Mucosa of gallbladder (tissue), 1 donor: ENCODE measurements around the gene LMO7. TPM values are rescaled to one million over a fixed set of nuclear protein-coding genes. Genes with fewer than 3 reads are reported as not detected.
A peak's percentile ranks its signal among the peaks of the same experiment; 100 is the strongest.
"Not testable (repeated sequence)": the region's sequence is repeated elsewhere in the genome, so short reads cannot be mapped to it uniquely, and the experiment has no call there.

Source experiments
- DNase-seq: peaks from one replicate; pipeline ENCODE4 v3.0.0-alpha.2; 2020; ENCODE audit warnings: low spot score
- total RNA-seq: library from RNA; stranded (reverse); gene quantifications from one replicate; pipeline ENCODE4 v1.2.1, GENCODE V29; 2021
- donor health status: DM: no; HTN: no; CAD: no.

LMO7 gene
- total RNA-seq, 1 donor from 2014 or later, result 124 TPM

GRCh38 chr13:75647126-75647784, 11.1 kb downstream of the LMO7 start:
- DNase-seq, result no peak

- DNase-seq, result no peak
Measured at GRCh38 chr13:75648446-75648845, 12.3 kb downstream of the LMO7 start.

- DNase-seq, result no peak
Measured at GRCh38 chr13:75651013-75651412, 14.9 kb downstream of the LMO7 start.

- DNase-seq, result no peak
Measured at GRCh38 chr13:75652726-75653125, 16.6 kb downstream of the LMO7 start.

GRCh38 chr13:75656425-75656989, 20.4 kb downstream of the LMO7 start:
- DNase-seq, result no peak

DNA sequence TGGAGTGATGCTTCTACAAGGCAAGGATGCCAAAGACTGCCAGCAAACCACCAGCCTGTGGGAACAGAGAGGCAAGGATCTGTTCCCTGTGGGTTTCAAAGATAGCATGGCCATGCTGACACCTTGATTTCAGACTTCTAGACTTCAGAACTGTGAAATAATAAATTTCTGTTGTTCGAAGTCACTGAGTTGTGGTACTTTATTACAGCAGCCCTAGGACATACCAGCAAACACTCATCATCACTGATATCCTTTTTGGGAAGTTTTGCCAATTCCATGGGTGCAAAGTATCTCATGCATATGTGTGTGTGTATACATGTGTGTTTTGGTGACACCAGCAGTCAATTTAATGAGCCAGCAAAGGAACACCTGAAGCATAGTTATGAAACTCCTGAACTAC, 21.0 kb downstream of the LMO7 start:
- no peak for DNase-seq

GRCh38 chr13:75660694-75661093, 24.6 kb downstream of the LMO7 start:
- DNase-seq, result no peak

GRCh38 chr13:75661443-75661842, 25.3 kb downstream of the LMO7 start:
- no peak for DNase-seq

- DNase-seq, result no peak
Measured at GRCh38 chr13:75666646-75667351, 30.7 kb downstream of the LMO7 start.

DNA sequence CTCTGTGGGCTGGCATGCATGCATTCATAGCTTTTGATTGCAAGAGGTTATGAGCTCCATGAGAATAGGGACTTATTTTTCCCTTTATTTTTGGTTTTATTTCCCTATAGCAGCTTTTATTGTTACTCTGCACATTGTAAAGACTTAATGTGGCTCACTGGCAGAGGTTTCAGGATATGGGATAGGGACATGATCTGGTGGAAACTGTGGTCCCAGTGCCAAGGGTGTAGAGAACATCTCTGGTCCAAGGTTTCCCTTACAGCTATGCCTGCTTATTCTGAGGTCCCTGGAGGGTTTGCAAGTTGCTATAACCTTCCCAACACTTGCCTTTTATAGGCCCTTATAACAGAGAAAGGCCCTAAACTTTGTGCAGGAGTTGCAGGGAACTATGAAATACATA, 33.6 kb downstream of the LMO7 start:
- DNase-seq, result no peak

DNA sequence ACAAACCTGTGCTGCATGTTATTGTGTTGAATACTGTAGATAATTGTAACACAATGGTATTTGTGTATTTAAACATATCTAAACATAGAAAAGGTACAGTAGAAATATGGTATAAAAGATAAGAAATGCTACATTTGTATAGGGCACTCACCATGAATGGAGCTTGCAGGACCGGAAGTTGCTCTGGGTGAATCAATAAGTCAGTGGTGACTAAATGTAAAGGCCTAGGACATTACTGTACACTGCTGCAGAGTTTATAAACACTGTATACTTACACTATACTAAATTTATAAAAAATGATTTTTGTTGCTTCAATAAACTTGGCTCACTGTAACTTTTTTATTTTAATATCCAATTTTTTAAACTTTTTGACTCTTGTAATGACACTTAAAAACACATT, 34.4 kb downstream of the LMO7 start:
- no peak for DNase-seq

DNA sequence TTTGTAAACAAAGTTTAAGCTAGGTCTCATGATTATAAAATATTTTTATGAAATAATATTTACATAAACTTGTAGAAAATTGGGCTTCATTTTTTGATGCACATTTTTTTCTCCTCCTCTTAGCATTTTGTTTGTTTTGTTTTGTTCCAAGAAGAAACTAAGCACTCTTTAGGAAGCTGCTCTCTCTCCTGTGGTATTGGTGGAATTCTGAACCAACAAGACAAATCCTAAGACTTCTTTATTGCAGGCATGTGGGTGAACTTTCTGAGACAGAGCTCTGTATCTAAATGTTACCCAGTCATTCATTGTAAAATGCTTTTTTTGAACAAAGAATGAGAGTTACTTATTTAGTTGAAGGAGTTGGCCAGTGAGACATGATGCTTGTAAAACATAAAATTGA, 39.3 kb downstream of the LMO7 start:
- no peak for DNase-seq

DNA sequence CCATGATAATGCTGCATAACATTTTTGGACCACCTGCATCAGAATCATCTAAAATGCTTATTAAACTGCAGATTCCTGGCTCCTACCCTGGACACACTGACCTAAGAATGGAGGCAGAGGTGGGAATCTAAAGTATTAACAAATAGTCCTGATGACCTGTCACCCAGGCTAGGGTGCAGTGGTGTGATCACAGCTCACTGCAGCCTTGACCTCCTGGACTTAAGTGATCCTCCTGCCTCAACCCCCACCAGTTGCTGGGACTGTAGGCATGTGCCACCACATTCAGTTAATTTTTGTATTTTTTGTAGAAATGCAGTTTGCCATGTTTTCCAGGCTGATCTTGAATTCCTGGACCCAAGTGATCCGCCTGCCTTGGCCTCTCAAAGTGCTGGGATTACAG, 43.3 kb downstream of the LMO7 start:
- no peak for DNase-seq

DNA sequence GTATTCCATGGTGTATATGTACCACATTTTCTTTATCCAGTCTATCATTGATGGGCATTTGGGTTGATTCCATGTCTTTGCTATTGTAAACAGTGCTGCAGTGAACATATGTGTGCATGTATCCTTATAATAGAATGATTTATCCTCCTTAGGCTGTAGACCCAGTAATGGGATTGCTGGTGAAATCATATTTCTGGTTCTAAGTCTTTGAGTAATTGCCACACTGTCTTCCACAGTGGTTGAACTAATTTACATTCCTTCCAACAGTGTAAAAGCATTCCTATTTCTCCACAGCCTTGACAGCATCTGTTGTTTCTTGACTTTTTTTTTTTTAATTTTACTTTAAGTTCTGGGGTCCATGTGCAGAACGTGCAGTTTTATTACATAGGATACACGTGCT, 44.1 kb downstream of the LMO7 start:
- DNase-seq, result not testable (repeated sequence)

GRCh38 chr13:75682326-75682725, 46.2 kb downstream of the LMO7 start:
- no peak for DNase-seq

- no peak for DNase-seq
Measured at GRCh38 chr13:75685239-75685697, 49.1 kb downstream of the LMO7 start.

GRCh38 chr13:75687150-75687763, 51.1 kb downstream of the LMO7 start:
- DNase-seq, result no peak

- DNase-seq, result no peak
Measured at GRCh38 chr13:75689686-75690085, 53.6 kb downstream of the LMO7 start.

- DNase-seq, result no peak
Measured at GRCh38 chr13:75690607-75691006, 54.5 kb downstream of the LMO7 start.

GRCh38 chr13:75691183-75691582, 55.1 kb downstream of the LMO7 start:
- DNase-seq, result no peak

DNA sequence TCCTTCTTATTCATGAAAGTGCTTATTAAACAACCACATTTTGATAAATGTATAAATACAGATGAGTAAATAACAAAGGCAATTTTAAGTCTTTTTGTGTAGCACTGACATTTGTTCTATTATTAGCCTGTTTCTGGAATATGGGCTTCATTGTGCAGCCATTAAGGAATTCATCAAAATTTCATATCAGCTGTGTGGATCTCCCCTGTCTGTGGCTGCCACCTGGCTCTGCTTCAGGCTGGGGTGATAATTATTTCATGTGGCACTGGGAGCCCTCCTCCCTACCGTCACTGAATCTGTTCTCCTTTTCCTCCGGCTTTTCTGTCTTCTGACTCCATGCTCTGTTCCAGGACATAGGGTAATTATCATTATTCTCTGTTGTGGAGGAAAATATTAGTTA, 57.1 kb downstream of the LMO7 start:
- DNase-seq, result no peak

DNA sequence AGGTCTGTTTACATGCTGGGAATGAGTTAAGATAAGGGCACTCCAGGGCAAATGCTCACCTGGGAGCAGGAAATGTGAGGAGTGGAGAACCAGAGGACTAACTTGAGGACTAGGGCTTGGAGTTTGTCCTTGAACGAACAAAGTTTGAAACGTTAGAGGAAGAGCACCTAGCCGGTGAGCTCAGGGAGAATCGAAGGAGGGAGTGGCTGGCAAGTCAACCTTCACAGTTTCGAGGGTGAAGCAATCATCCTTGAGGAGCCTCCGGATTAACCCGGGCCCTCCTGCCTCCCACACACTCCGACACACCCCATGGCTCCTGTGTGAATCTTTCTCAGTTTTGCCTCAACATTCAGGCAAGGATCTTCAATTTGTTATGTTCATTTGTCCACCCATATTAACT, 58.6 kb downstream of the LMO7 start:
- DNase-seq, result peak; percentile 27

GRCh38 chr13:75695908-75696307, 59.8 kb downstream of the LMO7 start:
- DNase-seq, result peak; percentile 82
